ENCODE results near the gene FAP.

FAP gene, protein sequence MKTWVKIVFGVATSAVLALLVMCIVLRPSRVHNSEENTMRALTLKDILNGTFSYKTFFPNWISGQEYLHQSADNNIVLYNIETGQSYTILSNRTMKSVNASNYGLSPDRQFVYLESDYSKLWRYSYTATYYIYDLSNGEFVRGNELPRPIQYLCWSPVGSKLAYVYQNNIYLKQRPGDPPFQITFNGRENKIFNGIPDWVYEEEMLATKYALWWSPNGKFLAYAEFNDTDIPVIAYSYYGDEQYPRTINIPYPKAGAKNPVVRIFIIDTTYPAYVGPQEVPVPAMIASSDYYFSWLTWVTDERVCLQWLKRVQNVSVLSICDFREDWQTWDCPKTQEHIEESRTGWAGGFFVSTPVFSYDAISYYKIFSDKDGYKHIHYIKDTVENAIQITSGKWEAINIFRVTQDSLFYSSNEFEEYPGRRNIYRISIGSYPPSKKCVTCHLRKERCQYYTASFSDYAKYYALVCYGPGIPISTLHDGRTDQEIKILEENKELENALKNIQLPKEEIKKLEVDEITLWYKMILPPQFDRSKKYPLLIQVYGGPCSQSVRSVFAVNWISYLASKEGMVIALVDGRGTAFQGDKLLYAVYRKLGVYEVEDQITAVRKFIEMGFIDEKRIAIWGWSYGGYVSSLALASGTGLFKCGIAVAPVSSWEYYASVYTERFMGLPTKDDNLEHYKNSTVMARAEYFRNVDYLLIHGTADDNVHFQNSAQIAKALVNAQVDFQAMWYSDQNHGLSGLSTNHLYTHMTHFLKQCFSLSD

DNA sequence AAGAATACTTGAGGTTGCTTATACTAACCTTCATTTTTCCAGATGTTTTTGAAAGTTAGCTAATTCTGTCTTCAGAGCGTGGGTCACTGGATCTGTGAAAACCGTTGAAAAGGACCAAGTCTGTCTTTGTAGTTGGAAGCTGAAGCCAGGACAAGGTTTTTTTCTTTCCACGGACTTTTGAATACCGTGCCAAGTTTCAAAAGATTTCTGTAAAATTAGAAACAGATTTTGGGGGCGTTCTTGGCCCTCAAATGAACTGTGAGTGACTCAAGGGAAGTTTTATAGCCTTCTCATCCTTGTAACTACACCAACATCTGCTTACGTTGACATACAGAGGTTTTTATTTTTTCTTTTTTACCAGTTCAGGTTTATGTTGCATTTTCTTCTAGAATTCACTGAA, at the start of gene FAP:
Gene FAP (minus strand): TSS at position 152 of the 400 bp plus-strand sequence. CDS start 118 bp downstream, at position 34.
- DNase-seq = peak; percentile 6

DNA sequence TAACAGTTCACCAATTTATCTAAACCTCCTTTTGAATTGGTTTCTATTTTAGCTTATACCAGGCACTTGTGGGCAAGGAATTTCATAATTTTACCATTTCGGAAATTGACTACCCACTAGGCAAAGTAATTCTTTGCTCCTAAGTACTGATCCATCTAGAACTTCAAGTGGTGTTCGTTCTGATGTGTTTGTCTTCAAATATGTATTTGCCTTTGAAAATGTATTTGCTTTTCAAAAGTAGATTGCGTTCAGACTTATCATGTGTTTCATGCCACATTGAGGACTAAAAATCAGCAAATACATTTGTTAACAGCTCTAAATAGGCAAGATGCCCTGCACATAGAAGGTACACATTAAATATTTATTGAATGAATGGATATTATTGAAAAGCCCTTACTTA, 48.5 kb upstream of the FAP start:
- DNase-seq = no peak

DNA sequence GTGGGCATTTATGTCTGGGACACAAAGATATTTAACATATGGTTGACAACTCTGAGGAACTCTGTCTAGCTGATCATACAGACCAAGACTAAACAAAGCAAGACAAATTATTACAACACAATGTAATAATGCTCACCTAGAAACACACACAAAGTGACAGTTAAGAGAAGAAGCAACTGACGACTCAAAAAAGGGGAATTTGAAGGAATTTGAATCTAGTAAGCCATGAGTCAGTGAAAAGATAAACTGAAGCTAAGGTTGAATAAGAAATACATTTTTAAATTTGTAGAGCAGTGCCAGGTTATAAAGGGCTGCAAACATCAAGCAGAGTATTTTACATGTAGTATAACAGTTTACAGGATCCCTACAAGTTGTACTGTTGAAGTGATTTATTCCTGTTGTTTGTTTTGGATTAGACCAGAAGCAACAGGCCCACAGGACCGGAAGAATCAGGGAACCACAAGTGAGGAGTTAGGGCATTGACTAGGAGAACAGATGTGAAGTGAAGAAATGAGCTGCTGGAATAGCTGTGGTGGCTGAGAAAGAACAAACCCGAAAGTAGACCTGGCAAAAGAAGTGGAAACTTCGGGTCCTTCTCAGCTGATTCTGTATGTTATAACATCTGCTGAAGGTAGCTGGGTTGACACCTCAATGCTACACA, 39.6 kb upstream of the FAP start:
- no peak for DNase-seq

DNA sequence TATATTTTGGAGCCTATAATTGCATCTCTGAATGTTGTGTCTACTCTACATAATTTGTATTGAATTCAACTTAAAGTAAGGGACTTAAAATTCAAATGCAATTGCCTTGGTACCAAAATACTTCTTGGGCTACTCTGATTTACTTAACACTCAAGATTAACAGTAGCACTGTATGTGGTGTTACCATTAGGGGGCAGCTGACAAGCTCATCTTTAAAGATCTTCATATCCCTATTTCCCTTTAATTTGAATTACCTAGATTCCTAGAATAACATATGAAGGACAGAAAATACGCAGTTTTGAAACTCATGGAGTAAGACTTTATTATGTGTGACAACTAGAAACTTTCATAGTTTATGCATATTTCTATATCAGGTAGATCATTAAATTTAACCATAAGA, 37.4 kb upstream of the FAP start:
- DNase-seq = no peak

DNA sequence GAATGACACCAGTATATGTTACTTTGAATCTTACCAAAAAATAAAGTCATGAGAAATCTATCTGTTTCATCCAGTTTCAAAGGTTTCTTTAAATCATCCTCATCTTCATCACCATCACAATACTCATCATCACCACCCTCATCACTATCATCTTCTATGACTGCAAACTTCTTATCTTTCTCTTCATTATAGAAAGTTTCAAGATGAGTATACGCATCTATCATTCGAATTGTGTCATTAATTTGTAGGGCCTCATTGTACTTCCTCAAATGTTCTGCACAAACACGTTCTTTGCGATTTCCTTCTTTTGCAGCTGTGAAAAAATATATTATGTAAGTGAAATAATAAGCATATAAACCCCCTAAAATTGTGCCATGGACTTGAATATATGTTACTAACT, 34.1 kb upstream of the FAP start:
- no peak for DNase-seq

DNA sequence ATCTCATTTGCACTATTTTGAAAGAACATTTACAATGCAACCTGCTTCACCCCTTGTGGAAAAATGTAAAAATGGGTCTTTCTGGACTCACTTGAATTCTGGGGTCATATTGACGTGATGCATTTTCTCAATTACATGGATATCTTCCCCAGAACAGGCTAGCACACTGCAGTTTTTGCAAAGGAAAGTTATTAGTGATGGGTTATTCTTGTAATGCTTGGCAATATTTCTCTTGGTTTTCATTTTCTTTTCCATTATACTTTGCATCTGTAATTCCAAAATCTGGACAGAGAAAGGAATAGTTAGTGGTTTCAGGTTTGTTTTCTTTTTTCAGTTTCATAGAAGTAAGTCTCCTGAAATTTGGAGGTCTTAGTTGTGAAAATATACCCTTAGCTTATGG, 24.8 kb upstream of the FAP start:
- no peak for DNase-seq

DNA sequence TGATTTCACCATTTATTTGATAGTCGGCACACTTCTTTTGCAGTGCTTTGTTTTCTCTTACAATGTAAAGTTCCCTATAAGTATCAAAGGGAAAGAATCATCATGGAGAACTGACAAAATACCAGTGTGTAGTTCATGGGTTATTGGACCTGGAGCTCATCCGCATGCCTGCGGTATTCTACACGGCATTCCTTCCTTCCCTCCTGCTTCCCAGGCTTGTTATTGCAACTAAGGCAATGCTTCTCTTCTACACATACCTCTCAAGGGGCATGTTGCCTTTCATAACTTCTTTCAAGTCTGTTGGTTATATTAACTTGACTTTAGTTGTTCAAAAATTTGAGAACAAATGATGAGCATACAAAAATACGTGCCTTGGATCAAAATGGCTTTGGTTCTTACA, 24.3 kb upstream of the FAP start:
- DNase-seq = no peak

DNA sequence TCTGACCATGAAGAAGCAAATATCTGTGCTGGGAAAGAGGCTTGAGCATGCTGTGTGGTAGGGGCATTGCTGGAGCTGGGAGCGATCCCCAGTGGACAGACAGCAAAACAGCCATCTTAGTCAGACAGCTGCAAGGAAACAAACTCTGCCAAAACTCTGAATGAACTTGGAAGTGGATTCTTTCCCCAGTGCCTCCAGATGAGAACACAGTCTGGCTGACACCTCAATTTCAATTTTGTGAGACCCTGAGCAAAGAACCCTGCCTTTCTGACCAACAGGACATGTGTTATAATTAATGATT, 23.2 kb upstream of the FAP start:
- DNase-seq = no peak

DNA sequence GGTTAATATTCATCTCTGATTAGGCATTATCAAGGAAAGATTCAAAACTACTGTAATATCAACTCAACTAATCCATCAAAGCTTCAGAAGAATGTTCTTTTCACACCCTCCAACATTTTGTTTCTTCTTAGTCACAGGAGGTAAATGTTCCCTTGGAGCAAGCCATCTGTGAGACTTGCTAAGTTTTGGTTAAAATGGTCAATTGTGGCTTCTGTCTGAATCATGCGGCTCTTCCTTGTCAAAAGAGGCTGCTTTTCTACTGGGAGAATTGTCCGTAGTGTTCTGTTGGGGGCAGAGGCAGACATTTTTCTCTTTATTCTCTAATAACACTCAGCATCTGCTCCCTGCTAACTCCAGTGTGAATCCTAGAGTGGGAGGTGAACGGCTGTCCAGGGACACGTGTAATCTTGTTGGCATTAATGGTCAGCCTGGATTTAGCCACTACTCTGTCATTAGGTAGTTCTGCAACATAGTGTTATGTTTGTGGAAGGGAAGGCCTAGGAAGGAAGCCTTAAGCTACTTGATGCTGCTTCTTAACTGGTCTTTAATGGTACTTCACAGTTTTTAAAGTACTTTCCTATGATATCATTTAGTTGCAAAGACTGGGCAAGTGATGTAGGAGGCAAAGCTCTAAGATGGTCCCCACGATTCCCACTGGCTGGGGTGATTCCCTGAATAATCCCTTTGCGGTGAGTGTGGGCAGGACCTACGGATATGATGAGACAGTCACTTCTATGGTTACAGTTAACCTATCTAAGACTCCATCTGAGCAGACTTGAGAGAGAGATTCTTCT, 22.6 kb upstream of the FAP start:
- no peak for DNase-seq

DNA sequence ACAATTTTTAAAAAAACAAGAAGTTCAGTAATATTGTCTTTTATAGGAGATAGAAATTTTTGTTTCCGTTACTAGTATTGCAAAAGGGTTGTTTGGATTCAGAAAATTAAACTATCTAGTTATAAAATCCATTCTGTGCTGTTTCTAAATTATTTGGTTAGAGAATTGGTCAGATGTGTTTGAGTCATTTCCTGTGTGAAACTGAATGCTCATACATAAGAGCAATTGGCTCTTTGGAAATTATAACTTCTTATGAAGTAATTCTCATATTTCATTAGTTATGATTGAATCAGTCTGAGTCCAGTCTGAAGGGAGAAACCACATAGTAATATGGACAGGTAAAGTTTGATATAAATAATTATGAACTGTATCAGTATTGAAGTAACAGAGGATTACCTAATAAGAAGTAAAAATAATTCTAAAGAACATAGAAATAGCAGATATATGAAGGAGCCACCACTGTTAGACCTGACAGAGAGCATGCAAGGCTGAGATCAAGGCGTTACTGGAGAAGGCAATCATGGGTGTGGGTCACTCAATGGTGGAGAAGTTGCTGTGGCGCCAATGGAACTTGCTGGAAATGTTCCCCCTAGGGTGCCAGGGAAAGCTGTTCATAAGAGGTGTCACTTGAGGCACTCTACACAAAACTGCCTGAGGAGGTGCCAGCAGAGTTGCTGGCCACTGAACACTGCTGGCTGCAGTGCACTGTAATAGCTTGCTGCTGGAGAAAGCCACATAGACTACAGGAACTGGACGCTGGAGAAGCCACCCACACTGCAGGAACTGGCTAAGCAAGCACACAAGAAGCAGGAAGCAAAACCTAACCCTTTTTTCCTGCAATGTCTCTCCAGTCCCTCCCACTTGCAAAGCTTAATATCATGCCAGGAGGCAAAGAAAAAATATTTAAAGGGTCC, 18.0 kb upstream of the FAP start:
- DNase-seq = no peak

DNA sequence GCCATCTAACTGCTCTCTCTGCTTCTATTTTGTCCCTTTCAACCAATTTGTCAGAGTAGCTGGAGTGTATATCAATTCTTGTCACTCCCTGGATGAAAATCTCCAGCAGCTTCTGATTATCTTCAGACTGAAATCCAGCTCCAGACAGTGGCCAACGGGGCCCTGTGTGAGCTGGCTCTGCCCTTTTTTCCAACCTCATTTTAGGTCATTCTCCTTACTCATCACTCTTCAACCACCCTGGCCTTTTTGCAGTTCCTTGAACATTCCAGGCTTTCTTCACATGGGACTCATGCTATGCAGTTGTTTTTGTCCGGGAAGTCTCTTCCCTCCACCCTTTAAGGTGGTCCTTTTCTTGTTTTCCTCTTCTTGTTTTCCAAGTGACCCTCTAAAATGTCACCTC, 15.4 kb upstream of the FAP start:
- DNase-seq = no peak

DNA sequence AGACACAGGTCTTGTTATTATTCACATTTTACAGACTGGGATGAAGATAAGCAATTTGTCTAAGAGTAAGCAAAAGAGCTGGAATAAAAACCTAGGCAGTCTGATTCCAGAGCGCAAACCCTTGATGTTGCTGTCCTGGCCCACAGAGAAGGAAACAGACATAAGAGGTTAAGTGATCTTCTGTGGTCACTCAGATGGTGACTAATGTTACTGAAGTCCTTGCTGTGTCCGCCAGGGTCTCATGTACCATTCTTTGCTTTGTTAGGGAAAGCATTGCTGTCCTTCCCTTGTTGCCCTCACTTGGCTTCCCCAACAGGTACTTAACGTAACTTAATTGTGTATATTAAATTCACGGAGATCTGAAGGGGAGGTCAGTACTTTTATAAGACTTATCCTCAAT, 14.9 kb upstream of the FAP start:
- DNase-seq = no peak

DNA sequence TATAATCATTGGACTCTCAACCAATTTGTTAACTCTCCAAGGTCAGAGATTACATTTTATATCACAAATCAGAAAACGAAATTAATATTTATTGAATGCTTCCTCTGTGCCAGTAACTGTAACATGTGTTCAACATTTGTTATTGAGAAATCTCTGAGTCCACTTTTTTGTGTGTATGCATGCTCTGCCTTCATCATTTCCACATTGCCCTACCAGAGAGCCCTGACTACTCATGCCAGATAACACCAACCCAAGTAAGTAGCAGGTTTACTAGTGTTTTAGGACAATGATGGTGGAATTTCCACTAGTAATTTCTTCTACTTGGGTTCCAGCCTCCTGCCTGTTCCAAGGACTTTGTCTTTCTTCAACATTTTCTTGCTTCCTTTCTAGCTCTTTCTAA, 14.2 kb upstream of the FAP start:
- DNase-seq = no peak

DNA sequence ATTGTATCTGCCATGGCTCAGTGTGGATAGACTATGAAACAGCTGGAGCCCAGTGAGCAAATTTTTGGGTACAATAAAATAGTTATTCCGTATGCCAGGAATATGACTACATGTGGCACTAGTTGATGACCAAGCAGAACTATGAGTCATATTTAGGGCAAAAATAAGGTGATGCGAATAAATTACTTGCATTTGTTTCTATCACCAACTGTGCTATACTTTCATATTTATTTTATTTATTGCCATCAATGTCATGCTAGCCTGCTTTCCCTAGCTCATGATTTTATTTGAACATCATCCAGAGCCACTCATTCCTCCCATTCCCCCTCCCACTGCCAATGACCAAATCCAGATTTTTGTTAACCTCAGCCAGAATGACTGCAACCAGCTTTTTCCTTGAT, 13.3 kb upstream of the FAP start:
- no peak for DNase-seq

DNA sequence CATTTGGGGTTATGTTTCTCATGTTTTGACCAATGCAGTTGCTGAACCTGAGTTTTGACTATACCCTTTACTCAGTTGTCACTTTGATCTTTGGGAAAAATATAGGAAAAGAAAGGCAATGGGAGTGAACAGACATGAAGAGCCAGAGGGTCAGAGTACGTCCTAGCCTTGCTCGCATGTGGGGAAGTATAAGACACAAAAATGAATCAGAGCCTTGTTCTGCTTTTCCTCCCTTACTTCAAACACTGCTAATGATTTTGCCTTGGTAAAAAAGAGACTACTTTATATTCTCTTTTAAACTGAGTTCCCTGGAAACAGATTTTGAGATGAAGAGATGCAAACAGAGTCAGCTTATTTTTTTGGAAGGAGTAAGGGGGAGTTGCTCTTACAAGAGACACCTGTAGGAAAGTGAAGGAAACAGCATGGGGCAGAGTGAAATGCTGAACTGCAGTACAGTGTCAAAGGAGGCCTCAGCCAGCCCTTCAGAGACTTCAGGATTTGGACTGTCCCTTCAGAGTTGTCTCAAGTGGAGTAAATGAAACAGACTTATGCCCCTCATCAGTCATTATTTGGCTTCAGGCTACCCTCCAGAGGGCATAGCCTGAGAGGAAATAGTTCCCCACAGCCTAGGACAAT, 11.1 kb upstream of the FAP start:
- DNase-seq = no peak

DNA sequence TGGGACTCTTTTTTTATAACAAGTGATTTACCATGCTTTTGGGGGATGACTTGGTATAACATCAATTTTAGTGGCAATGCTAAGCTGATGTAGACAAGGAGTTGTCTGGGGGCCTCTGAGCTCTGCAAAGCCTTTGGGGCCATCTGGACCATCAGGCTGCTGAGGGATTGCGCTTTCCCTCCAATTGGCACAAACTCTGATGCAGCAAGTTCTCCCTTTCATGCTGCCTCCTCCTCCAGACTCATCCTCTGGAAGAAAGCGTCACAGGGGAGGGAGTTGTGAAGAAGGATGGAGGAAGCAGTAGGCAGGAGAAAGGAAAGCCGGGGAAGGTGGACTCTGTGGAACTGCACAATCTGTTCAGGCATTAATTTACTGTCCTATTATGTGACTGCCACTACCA, 10.2 kb upstream of the FAP start:
- DNase-seq = no peak

DNA sequence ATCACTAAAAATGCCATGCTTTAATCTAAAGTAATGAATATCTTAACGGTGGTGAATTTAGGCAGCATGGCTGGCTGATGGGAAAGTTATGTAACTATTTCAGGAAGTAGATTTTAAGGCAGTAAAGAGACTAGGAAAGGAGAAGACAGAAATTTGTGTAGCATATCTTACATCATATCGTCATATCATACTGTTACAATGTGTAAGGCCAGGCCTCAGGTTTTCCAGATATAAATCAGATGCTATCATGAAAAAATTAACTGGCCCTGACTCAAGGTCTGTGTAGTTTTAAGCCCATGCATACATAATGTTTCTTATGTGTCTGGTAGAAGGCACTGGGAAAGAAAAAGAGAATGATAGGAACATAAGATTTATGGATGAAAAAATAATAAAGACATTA, 8.9 kb upstream of the FAP start:
- DNase-seq = no peak

DNA sequence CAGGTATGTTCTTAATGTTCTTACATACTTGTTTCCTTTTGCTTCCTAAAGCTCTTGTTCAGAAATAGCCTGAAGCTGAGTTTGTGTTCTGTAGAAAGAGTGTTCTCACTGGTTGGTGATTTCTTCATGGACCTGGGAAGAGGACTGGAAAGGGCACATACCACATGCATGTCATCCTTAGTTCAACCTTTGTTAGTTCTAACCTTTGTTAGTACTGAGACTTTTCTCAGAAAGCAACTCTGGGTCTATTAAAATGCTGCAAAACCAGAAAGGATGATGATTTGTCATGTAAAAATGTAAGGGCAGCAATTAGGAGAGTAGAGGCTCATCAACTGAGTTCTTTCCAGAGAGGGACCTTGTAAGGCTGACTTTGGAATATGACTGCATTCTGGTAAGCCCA, 2.5 kb upstream of the FAP start:
- no peak for DNase-seq

DNA sequence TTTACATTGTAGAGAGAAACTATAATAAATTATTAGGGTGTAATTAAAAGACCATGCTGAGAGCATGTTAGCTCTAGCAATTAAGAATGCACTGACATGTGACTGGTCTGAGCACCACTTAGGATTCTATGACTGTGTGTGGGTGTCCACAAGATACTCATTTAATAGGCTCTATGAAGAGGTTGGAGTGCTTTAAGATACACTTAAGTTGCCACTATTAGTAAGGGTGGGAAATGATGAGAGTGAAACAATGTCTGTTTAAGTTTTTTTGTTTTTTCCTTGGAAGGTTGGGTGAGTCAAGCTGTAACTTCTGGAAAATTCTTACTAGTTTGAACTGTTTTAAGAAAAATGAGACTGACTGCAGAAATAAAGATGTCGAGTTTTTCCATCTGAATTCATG, 1.8 kb upstream of the FAP start:
- DNase-seq = no peak

DNA sequence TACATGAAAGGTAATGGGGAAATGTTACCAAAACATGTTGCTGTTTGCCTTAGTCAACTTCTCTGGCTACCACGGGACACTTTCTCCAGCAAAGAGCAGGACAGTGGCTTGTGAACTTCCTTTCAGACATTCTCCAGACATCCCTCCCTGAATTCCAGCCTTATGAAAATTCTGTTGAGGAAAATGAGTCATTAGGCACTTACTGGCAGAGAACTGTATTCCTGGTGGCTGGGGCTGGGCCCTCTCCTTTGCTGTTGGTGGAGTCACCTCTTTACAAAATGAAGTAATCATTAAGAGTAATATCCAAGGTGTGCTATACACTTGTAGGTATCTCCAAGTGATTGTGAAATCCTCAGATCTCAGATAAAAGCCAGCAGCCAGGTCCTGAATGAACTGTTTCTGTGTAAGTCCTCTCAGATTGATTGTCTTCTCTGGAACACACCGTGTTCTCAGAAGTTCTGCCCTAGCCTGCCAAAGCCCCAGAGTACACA, 1.3 kb upstream of the FAP start:
- DNase-seq = no peak

DNA sequence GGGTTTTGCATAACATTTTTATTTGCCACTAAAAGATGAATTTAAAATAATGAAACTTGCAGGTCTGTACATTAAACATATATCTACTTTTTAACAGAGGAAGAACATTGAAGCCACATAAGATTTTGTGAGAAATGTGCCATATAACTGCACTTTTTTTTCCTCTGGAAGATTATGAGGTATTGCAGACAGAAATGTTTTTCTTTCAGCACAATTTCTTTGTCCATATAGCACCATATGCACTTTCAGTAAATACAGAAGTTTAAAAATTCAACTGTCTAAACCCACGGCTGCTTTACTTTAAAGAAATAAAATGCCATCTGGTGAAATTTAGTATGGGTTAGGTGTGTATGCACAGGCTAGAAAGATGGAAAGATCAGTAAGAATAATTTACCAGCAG, 470 bp upstream of the FAP start:
- DNase-seq = no peak

All from retina (tissue), 1 donor.